Glomerular visceral epithelial cell (primary cell): ENCODE data around the gene MERTK.
"Not testable (repeated sequence)": the region's sequence is repeated elsewhere in the genome, so short reads cannot be mapped to it uniquely, and the experiment has no call there.

Experiments
- DNase-seq: peaks from one replicate; pipeline ENCODE4 v3.0.0-alpha.2; 2016; ENCODE audit errors: extremely low spot score

Gene MERTK

GRCh38 chr2:111945444-111946293 lies 47.3 kb downstream of the MERTK start:
- DNase-seq: no peak

GRCh38 chr2:111946294-111947114 lies 48.1 kb downstream of the MERTK start:
- peak; percentile 77 for DNase-seq

- no peak for DNase-seq
Observed at GRCh38 chr2:111947219-111947618, 48.8 kb downstream of the MERTK start.

- no peak for DNase-seq
Observed at GRCh38 chr2:111948832-111949231, 50.4 kb downstream of the MERTK start.

GRCh38 chr2:111950236-111950635 lies 51.8 kb downstream of the MERTK start:
- no peak for DNase-seq

- no peak for DNase-seq
Observed at GRCh38 chr2:111951486-111951885, 53.1 kb downstream of the MERTK start.

- DNase-seq: no peak
Observed at GRCh38 chr2:111952871-111953452, 54.6 kb downstream of the MERTK start.

GRCh38 chr2:111954602-111955332 lies 56.4 kb downstream of the MERTK start:
- no peak for DNase-seq

GRCh38 chr2:111957872-111958354 lies 59.5 kb downstream of the MERTK start:
- DNase-seq: no peak

- no peak for DNase-seq
Observed at GRCh38 chr2:111958901-111959300, 60.5 kb downstream of the MERTK start.

GRCh38 chr2:111961663-111962062 lies 63.3 kb downstream of the MERTK start:
- no peak for DNase-seq

- DNase-seq: not testable (repeated sequence)
Observed at GRCh38 chr2:111963086-111963485, 64.7 kb downstream of the MERTK start.

- not testable (repeated sequence) for DNase-seq
Observed at GRCh38 chr2:111963508-111963907, 65.1 kb downstream of the MERTK start.

- DNase-seq: no peak
Observed at GRCh38 chr2:111965062-111965461, 66.7 kb downstream of the MERTK start.

- DNase-seq: no peak
Observed at GRCh38 chr2:111966241-111966640, 67.8 kb downstream of the MERTK start.

- no peak for DNase-seq
Observed at GRCh38 chr2:111967018-111967417, 68.6 kb downstream of the MERTK start.

- DNase-seq: no peak
Observed at GRCh38 chr2:111970453-111970852, 72.0 kb downstream of the MERTK start.

GRCh38 chr2:111972955-111973565 lies 74.7 kb downstream of the MERTK start:
- DNase-seq: peak; percentile 66

- no peak for DNase-seq
Observed at GRCh38 chr2:111973701-111974100, 75.3 kb downstream of the MERTK start.

GRCh38 chr2:111975053-111975552 lies 76.7 kb downstream of the MERTK start:
- DNase-seq: peak; percentile 99

- peak; percentile 35 for DNase-seq
Observed at GRCh38 chr2:111975819-111976218, 77.4 kb downstream of the MERTK start.
